Measurements from ENCODE around the gene MKNK2.
"Not testable (repeated sequence)": the region's sequence is repeated elsewhere in the genome, so short reads cannot be mapped to it uniquely, and the experiment has no call there.

The MKNK2 gene

DNA sequence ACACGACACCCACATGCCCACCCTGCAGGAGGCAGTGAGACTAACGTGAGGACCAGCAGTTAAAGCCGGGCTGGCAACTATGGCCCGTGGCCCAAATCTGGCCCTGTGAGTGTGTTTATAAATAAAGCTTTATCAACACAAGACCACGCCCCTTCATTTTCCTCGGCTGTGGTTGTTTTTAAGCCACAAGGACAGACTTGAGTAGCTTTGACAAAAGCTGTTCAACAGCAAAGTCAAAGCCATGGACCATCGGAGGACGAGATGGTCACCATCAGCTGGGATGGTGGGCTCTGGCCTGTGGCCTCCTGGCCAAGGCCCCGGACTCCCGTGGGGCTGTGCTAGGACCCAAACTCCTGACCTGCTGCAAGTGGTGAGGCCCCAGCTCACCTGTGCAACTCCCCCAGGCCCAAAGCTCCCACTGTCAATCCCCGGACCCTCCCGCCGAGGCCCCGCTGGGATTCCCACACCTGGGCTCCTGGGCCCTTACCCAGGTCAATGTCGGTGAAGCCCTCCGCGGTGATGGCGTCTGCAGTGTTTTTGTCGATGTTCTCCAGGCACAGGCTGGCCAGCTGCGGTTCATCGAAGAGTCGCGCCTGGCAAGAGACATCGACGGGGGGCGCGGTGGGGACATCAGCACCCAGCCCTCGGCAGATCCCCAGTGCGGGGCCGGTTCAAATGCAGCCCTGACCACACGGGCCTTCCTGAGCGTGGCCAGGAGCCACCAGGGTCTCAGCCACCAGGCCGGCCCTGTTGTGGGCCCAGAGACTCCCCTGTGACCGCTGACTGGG, 60.6 kb downstream of the MKNK2 start:
- no peak for DNase-seq

DNA sequence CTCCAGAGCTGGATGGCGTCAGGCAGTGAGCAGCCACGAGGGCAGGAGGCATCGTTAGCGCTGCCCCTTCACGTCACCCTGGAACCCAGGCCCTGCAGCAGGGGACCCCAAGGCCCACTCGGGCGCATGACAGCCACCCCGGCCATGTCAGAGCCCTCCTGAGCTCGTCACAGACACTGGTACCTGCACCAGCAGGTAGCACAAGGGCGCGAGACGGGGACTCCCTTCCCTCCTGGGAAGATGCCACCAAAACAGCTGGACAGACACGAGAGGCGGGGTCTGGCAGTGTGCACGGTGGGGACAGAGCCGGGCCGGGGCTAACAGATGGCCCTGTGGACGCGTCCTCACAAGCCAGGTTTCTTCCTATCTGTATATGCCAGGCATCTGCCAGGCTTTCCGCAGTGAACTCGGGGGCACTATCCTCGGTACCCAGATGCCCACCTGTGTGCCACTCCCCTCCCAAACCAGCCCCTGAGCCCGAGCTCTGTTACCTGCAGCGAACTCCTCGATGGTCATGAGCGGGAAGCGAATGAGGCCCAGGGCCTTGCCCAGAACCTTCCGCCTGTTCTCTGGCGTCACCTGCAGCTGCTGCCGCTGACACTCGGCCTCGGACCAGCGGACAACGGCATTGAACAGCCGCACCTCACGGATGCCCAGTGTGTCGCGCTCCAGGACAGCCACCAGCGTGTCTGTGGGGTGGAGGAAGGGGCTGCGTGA, 61.4 kb downstream of the MKNK2 start:
- DNase-seq, result no peak

DNA sequence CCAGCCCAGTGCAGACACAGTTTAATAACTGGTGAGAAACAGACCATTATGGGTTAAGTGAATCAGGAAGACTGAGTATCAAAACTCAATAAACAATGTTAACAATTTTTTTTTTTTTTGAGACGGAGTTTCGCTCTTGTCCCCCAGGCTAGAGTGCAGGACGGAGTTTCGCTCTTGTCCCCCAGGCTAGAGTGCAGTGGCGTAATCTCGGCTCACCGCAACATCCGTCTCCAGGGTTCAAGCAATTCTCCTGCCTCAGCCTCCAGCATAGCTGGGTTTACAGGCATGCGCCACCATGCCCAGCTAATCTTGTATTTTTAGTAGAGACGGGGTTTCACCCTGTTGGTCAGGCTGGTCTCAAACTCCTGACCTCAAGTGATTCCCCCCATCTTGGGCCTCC, 62.6 kb downstream of the MKNK2 start:
- DNase-seq, result not testable (repeated sequence)
